ENCODE results near the gene RTL1.

Gene RTL1

DNA sequence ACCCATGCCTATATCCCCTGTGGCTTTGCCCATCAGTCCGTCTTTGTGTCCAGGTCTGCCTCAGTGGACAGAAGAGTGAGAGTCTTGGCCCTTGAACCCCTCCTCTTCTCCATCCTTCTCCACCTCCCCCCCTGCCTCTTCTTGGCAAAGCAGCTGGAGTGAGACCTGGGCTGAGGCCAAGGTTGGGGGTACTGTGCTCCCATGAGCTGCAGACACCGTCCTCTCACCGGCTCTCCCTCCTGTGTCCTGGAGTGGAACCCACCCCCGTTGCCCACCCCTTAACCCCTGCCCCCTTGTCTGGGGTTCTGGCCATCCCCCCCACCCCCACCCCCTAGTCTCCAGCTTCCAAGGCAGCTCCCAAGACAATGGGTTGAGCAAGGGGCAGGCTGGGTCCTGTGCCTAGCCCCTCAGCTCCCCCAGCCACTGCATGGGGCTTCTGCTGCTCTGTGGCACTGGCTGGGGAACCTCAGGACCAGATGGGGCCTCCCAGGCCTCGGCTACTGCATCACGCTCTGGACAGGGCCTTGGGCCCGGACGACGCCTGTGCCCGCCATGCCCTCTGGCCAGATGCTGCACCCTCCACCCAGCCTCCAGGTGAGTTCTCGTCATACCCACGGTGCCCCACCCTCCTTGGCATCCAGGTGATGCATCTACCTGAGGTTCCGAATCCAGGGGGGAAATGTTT, 35.7 kb downstream of the RTL1 start:
- H3K36me3 ChIP-seq (ENCODE audit: insufficient read depth), result no peaks in the 10 kb centered on the region
- H3K79me2 ChIP-seq (ENCODE audit: insufficient read depth, low read depth), result no peaks in the 10 kb centered on the region
- TF ChIP-seq, protein P1, sequence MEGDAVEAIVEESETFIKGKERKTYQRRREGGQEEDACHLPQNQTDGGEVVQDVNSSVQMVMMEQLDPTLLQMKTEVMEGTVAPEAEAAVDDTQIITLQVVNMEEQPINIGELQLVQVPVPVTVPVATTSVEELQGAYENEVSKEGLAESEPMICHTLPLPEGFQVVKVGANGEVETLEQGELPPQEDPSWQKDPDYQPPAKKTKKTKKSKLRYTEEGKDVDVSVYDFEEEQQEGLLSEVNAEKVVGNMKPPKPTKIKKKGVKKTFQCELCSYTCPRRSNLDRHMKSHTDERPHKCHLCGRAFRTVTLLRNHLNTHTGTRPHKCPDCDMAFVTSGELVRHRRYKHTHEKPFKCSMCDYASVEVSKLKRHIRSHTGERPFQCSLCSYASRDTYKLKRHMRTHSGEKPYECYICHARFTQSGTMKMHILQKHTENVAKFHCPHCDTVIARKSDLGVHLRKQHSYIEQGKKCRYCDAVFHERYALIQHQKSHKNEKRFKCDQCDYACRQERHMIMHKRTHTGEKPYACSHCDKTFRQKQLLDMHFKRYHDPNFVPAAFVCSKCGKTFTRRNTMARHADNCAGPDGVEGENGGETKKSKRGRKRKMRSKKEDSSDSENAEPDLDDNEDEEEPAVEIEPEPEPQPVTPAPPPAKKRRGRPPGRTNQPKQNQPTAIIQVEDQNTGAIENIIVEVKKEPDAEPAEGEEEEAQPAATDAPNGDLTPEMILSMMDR (conservative IDR thresholded peaks at IDR 0.05; ENCODE audit: low read depth, low read length), result no peak
- no peaks in the 10 kb centered on the region for H3K4me1 ChIP-seq (ENCODE audit: low read depth, poor library complexity, severe bottlenecking)
- H3K27ac ChIP-seq, result no peak overlapping the region
- peaks cover 24% of the 10 kb centered on the region; the same call in 1 of the 2 replicates for H3K27me3 ChIP-seq (ENCODE audit: insufficient read depth, low read depth)
- no peak overlapping the region for H2AFZ ChIP-seq (ENCODE audit: low read depth)
- no peaks in the 10 kb centered on the region for H4K20me1 ChIP-seq (ENCODE audit: insufficient read depth)
- H3K9ac ChIP-seq, result no peak overlapping the region
- H3K4me3 ChIP-seq (IDR thresholded peaks at IDR 0.05; ENCODE audit: insufficient read depth, low read depth, low read length), result no peak overlapping the region
- H3K4me2 ChIP-seq, result no peak overlapping the region

DNA sequence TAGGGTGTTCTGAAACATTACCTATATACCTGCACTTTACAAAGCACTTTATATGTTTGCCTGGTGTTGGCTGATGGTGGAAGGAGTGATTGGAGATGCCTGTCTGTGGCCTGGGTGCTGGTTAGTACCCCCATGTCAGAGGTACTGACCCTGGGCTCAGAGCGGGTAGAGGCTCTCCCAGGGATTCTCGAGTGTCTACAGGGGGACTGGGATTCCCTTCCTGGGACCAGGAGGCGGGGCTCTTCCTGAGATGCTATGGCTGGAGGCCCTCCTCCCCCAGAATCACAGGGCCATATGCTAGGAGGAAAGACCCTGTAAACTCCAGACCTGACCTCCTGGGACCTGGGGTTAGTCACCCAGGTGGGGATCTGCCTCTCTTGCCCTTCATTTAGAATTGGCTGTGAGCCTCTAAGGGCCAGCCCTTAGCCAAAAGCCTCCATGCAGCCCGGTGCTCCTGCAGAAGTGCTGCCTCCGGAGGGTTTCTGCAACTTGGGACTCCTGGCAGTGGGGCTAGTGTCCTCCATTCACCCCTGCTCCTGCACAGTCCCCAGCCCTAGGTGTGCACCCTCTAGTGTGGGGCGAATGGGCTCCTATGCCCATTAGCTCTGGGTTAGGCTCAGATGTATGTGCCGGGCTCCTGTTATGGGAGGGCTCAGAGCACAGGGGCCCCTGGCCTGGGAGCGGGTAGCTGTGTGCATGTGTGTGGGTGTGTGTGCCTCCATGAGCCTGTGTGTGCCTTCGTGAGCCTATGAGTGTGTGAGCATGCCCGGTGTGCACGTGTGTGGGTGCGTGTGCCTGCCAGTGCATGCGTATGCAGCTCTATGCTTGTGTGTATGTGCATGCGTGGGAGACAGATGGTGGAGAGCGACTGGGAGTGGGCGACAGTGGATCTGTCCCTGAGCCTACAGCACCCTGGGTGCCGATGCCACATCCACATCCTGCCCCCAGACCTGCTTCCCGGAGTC, 36.6 kb downstream of the RTL1 start:
- H3K27me3 ChIP-seq (ENCODE audit: insufficient read depth, low read depth), result peaks cover 31% of the 10 kb centered on the region; the same call in 1 of the 2 replicates
- H4K20me1 ChIP-seq (ENCODE audit: insufficient read depth), result no peaks in the 10 kb centered on the region
- H2AFZ ChIP-seq (ENCODE audit: low read depth), result no peak overlapping the region
- TF ChIP-seq, protein P1 (conservative IDR thresholded peaks at IDR 0.05; ENCODE audit: low read depth, low read length), result no peak
- no peaks in the 10 kb centered on the region for H3K36me3 ChIP-seq (ENCODE audit: insufficient read depth)
- no peak overlapping the region for H3K9ac ChIP-seq
- no peaks in the 10 kb centered on the region for H3K79me2 ChIP-seq (ENCODE audit: insufficient read depth, low read depth)
- no peaks in the 10 kb centered on the region for H3K4me1 ChIP-seq (ENCODE audit: low read depth, poor library complexity, severe bottlenecking)
- no peak overlapping the region for H3K4me3 ChIP-seq (IDR thresholded peaks at IDR 0.05; ENCODE audit: insufficient read depth, low read depth, low read length)
- H3K4me2 ChIP-seq, result no peak overlapping the region
- no peak overlapping the region for H3K27ac ChIP-seq

DNA sequence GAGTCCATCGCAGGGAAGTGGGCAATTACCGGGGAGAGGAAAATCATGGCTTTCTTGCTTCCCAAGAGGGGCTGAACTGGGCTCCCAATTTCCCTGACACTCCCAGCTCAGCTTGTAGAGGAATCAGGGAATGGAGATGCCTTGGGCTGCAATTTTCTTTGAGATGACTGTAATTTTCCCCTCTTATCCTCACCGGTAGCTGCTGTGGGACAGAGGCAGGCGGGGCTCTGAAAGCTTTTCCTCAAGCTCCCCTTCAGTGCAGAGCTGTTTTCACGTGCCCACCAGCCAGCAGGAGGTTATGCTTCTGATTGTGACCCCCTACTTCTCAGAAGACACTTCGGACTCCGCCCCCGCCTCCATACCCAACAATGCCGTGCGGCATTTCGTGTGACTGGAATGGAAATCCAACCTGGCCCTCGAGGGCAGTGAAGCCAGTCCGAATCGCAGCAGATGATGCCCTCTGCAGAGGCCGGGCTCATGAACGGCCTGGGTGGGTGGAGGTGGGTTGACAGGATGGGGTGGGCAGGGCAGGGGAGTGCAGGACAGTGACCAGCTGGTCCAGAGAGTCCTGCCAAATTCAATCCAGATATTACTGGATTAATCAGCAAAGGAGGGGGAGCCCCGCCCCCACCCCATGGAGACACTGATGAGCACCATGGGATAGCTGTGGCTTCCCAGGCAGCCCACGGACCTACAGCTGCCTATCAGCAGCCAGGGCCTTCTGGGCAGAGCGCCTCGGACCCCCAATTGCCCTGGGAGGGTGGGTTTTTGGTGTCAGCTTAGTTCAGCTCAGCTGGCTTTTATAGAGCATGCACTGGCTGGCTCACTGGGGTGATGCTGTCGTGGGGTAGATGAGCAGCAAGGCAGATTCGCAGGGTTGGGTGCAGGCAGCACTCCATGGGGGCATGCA, 37.6 kb downstream of the RTL1 start:
- peaks cover 38% of the 10 kb centered on the region; the same call in 1 of the 2 replicates for H3K27me3 ChIP-seq (ENCODE audit: insufficient read depth, low read depth)
- H3K4me1 ChIP-seq (ENCODE audit: low read depth, poor library complexity, severe bottlenecking), result no peaks in the 10 kb centered on the region
- H2AFZ ChIP-seq (ENCODE audit: low read depth), result no peak overlapping the region
- no peak overlapping the region for H3K27ac ChIP-seq
- H3K9ac ChIP-seq, result no peak overlapping the region
- no peaks in the 10 kb centered on the region for H4K20me1 ChIP-seq (ENCODE audit: insufficient read depth)
- TF ChIP-seq, protein P1 (conservative IDR thresholded peaks at IDR 0.05; ENCODE audit: low read depth, low read length), result no peak
- no peak overlapping the region for H3K4me2 ChIP-seq
- H3K36me3 ChIP-seq (ENCODE audit: insufficient read depth), result no peaks in the 10 kb centered on the region
- no peak overlapping the region for H3K4me3 ChIP-seq (IDR thresholded peaks at IDR 0.05; ENCODE audit: insufficient read depth, low read depth, low read length)
- H3K79me2 ChIP-seq (ENCODE audit: insufficient read depth, low read depth), result no peaks in the 10 kb centered on the region

All from KMS-11 (cell line).